GM23248 (cell line): ENCODE results near the gene CPA2.
"Not testable (repeated sequence)": the region's sequence is repeated elsewhere in the genome, so short reads cannot be mapped to it uniquely, and the experiment has no call there.

Experiments used
- EZH2 ChIP-seq: fragments of 200-600 bp; sonication (generic); IDR thresholded peaks from 2 replicates; pipeline ENCODE4 v1.6.1; 2018; ENCODE audit warnings: antibody characterized with exemption, mild to moderate bottlenecking; ENCODE audit not compliant: insufficient read depth, poor library complexity, severe bottlenecking
- EZH2phosphoT487 ChIP-seq: fragments of 200-600 bp; sonication (generic); IDR thresholded peaks from 2 replicates; pipeline ENCODE4 v1.6.1; 2018; ENCODE audit warnings: antibody characterized with exemption, moderate library complexity, mild to moderate bottlenecking, low read depth; ENCODE audit not compliant: insufficient read depth

- not testable (repeated sequence) for TF ChIP-seq EZH2, EZH2phosphoT487
These were observed 55.0 kb downstream of the CPA2 start for GRCh38 chr7:130321542-130322229.
